ENCODE measurements around the gene TMEM238L. TPM values are rescaled to one million over a fixed set of nuclear protein-coding genes. Genes with fewer than 3 reads are reported as not detected.

TMEM238L gene
- total and polyA plus RNA-seq, 2 of the 13 experiments (the other 11 are each of a cell fraction or from before 2014, with no cell fraction given): not detected

DNA sequence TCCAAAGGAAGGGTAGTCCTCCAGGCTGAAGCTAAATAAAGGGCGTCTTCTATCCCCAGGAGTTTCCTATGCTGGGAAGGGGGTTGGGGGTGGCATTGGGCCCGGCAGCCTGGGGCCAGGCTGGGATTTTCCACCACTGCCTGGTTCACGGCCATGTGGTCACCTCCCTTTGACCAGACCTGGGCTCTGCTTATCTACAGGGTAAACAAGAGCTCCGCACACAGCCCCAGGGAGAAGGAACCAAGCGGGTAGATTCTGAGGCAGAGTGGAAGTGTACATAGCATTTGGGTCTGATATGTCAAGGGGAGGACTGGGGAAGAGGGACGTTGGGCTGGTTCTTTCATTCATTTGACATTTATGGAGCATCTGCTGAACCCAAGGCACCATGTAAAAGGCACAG lies 46.8 kb downstream of the TMEM238L start (continued):
- TF ChIP-seq, protein P1, sequence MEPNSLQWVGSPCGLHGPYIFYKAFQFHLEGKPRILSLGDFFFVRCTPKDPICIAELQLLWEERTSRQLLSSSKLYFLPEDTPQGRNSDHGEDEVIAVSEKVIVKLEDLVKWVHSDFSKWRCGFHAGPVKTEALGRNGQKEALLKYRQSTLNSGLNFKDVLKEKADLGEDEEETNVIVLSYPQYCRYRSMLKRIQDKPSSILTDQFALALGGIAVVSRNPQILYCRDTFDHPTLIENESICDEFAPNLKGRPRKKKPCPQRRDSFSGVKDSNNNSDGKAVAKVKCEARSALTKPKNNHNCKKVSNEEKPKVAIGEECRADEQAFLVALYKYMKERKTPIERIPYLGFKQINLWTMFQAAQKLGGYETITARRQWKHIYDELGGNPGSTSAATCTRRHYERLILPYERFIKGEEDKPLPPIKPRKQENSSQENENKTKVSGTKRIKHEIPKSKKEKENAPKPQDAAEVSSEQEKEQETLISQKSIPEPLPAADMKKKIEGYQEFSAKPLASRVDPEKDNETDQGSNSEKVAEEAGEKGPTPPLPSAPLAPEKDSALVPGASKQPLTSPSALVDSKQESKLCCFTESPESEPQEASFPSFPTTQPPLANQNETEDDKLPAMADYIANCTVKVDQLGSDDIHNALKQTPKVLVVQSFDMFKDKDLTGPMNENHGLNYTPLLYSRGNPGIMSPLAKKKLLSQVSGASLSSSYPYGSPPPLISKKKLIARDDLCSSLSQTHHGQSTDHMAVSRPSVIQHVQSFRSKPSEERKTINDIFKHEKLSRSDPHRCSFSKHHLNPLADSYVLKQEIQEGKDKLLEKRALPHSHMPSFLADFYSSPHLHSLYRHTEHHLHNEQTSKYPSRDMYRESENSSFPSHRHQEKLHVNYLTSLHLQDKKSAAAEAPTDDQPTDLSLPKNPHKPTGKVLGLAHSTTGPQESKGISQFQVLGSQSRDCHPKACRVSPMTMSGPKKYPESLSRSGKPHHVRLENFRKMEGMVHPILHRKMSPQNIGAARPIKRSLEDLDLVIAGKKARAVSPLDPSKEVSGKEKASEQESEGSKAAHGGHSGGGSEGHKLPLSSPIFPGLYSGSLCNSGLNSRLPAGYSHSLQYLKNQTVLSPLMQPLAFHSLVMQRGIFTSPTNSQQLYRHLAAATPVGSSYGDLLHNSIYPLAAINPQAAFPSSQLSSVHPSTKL (CRISPR knock-in tag; IDR thresholded peaks at IDR 0.05): 0 out of 2 replicates have a peak, but pooled peaks have one; percentile 55
- TF ChIP-seq SOX13 (IDR thresholded peaks at IDR 0.05): no peak
- peak in 1 of 2 experiments; percentile 34; a peak in 1 of 4 replicates for TF ChIP-seq SOX13 (CRISPR knock-in tag; conservative IDR thresholded peaks at IDR 0.05 in 1 of 2, IDR thresholded peaks at IDR 0.05 in 1 of 2)
- TF ChIP-seq, protein P2, sequence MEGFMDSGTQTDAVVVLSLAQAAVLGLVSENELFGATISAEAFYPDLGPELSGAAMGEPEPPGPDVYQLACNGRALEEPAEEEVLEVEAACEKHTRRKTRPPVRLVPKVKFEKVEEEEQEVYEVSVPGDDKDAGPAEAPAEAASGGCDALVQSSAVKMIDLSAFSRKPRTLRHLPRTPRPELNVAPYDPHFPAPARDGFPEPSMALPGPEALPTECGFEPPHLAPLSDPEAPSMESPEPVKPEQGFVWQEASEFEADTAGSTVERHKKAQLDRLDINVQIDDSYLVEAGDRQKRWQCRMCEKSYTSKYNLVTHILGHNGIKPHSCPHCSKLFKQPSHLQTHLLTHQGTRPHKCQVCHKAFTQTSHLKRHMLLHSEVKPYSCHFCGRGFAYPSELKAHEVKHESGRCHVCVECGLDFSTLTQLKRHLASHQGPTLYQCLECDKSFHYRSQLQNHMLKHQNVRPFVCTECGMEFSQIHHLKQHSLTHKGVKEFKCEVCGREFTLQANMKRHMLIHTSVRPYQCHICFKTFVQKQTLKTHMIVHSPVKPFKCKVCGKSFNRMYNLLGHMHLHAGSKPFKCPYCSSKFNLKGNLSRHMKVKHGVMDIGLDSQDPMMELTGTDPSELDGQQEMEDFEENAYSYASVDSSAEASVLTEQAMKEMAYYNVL (CRISPR knock-in tag; IDR thresholded peaks at IDR 0.05; ENCODE audit: borderline replicate concordance): 0 out of 2 replicates have a peak, but pooled peaks have one; percentile 35
- TF ChIP-seq BCL6 (CRISPR knock-in tag; IDR thresholded peaks at IDR 0.05): peak; percentile 47; the same call in 1 of the 2 replicates
- no peak for TF ChIP-seq ZNF260 (CRISPR knock-in tag; IDR thresholded peaks at IDR 0.05; ENCODE audit: borderline replicate concordance, low read depth)
- TF ChIP-seq FOXA3 (CRISPR knock-in tag; IDR thresholded peaks at IDR 0.05): peak; percentile 85
- no peak for TF ChIP-seq U2AF1 (optimal IDR thresholded peaks at IDR 0.05; ENCODE audit: low read depth, low read length)
- TF ChIP-seq SKI (IDR thresholded peaks at IDR 0.05; ENCODE audit: partially characterized antibody): peak; percentile 57
- 0 out of 2 replicates have a peak, but pooled peaks have one; percentile 46 for TF ChIP-seq GFI1 (CRISPR knock-in tag; IDR thresholded peaks at IDR 0.05; ENCODE audit: borderline replicate concordance)
- no peak; the same call in 2 of the 3 replicates for TF ChIP-seq MXI1 (IDR thresholded peaks at IDR 0.05; ENCODE audit: borderline replicate concordance, low read depth, low read length)
- 0 out of 2 replicates have a peak, but pooled peaks have one; percentile 17 for TF ChIP-seq PHF21A (CRISPR knock-in tag; IDR thresholded peaks at IDR 0.05)
- TF ChIP-seq ZNF18 (CRISPR knock-in tag; IDR thresholded peaks at IDR 0.05; ENCODE audit: insufficient replicate concordance): no peak
- TF ChIP-seq ZNF431 (CRISPR knock-in tag; IDR thresholded peaks at IDR 0.05; ENCODE audit: borderline replicate concordance, low read depth): no peak
- TF ChIP-seq, protein P3, sequence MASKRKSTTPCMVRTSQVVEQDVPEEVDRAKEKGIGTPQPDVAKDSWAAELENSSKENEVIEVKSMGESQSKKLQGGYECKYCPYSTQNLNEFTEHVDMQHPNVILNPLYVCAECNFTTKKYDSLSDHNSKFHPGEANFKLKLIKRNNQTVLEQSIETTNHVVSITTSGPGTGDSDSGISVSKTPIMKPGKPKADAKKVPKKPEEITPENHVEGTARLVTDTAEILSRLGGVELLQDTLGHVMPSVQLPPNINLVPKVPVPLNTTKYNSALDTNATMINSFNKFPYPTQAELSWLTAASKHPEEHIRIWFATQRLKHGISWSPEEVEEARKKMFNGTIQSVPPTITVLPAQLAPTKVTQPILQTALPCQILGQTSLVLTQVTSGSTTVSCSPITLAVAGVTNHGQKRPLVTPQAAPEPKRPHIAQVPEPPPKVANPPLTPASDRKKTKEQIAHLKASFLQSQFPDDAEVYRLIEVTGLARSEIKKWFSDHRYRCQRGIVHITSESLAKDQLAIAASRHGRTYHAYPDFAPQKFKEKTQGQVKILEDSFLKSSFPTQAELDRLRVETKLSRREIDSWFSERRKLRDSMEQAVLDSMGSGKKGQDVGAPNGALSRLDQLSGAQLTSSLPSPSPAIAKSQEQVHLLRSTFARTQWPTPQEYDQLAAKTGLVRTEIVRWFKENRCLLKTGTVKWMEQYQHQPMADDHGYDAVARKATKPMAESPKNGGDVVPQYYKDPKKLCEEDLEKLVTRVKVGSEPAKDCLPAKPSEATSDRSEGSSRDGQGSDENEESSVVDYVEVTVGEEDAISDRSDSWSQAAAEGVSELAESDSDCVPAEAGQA (IDR thresholded peaks at IDR 0.05; ENCODE audit: low read depth): no peak
- TF ChIP-seq, protein P3 (CRISPR knock-in tag; IDR thresholded peaks at IDR 0.05; ENCODE audit: borderline replicate concordance): no peak
